ENCODE results near the gene NFX1.

The NFX1 gene

GRCh38 chr9:33294670-33295432 lies 4.5 kb downstream of the NFX1 start:
- no peak overlapping the region for H2BK12ac ChIP-seq (ENCODE audit: low read length in 2 of 2)
- no peak overlapping the region for H3K18ac ChIP-seq (ENCODE audit: low read depth in 1 of 2, low read length in 2 of 2)
- no peaks in the 10 kb centered on the region for H3K27me3 ChIP-seq (ENCODE audit: control insufficient read depth in 1 of 2, insufficient read depth in 1 of 2, low read length in 2 of 2)
- no peak overlapping the region for H3K9ac ChIP-seq (ENCODE audit: low read length)
- peaks cover 15% of the 10 kb centered on the region for H3K79me1 ChIP-seq (replicated peaks; ENCODE audit: low read length, poor library complexity, severe bottlenecking)
- no peak overlapping the region for H2AK5ac ChIP-seq (ENCODE audit: low read length, severe bottlenecking)
- no peak overlapping the region for H3K4me3 ChIP-seq (ENCODE audit: insufficient read depth in 1 of 2, low read depth in 1 of 2, low read length in 2 of 2)
- no peak overlapping the region for H3K14ac ChIP-seq (ENCODE audit: low read length in 2 of 2)
- no peak overlapping the region for H2BK15ac ChIP-seq (ENCODE audit: low read depth, poor library complexity, severe bottlenecking)
- H4K8ac ChIP-seq (ENCODE audit: low read length) = no peak overlapping the region
- no peak overlapping the region for H3K4me2 ChIP-seq (ENCODE audit: low read length, poor library complexity, severe bottlenecking)
- H3K23ac ChIP-seq (ENCODE audit: low read length in 2 of 2) = peak overlapping the region in 1 of 2 experiments; percentile 26
- no peak overlapping the region for H2BK5ac ChIP-seq (ENCODE audit: low read depth, low read length, poor library complexity, severe bottlenecking)
- no peak overlapping the region for H2BK120ac ChIP-seq (ENCODE audit: low read depth, low read length)
- 98% methylated on average over 10 of the region's 12 CpGs for WGBS
- H3K4me1 ChIP-seq (ENCODE audit: control insufficient read depth, insufficient read depth, low read depth, low read length) = peaks cover 6% of the 10 kb centered on the region
- no peak overlapping the region for H4K91ac ChIP-seq (ENCODE audit: low read length)
- no peak overlapping the region for H3K27ac ChIP-seq (ENCODE audit: low read length, poor library complexity, severe bottlenecking)
- H3K9me3 ChIP-seq (ENCODE audit: control insufficient read depth, low read length) = no peaks in the 10 kb centered on the region
- DNase-seq = no peak
- peaks cover 11 to 82% of the 10 kb centered on the region in 2 experiments for H3K36me3 ChIP-seq (ENCODE audit: control insufficient read depth in 1 of 2, insufficient read depth in 2 of 2, low read depth in 1 of 2, low read length in 2 of 2)
- no peak overlapping the region for H3K4ac ChIP-seq (ENCODE audit: low read depth in 1 of 2, low read length in 2 of 2)
- no peak overlapping the region for H2AFZ ChIP-seq (ENCODE audit: low read depth, low read length)

DNA sequence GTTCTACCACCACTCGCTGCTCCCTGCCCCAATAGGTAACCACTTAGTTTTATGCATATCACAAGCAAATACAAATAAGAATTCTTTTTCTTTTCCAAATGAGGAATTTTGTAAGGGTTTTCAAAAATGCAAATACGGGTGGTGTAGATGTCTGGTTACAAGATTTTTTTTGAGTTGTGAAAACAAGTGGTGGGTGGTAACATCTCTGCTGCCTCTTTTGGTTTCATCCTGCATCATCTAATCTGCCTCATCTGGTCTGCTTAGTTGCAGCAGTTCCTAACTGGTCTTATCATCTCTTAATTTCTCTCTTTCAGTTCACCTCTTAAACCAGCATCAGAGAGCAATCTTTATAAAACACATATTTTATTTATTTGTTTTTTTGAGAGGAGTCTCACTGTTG lies 5.3 kb downstream of the NFX1 start:
- H3K14ac ChIP-seq (ENCODE audit: low read length in 2 of 2) = no peak overlapping the region
- no peak overlapping the region for H3K18ac ChIP-seq (ENCODE audit: low read depth in 1 of 2, low read length in 2 of 2)
- no peak overlapping the region for H3K9ac ChIP-seq (ENCODE audit: low read length)
- H2AK5ac ChIP-seq (ENCODE audit: low read length, severe bottlenecking) = no peak overlapping the region
- no peak overlapping the region for H3K23ac ChIP-seq (ENCODE audit: low read length in 2 of 2)
- H2BK5ac ChIP-seq (ENCODE audit: low read depth, low read length, poor library complexity, severe bottlenecking) = no peak overlapping the region
- no peak overlapping the region for H2BK12ac ChIP-seq (ENCODE audit: low read length in 2 of 2)
- 100% methylated on average over 1 of the region's 2 CpGs for WGBS
- no peak overlapping the region for H2BK120ac ChIP-seq (ENCODE audit: low read depth, low read length)
- no peak for DNase-seq
- H3K4ac ChIP-seq (ENCODE audit: low read depth in 1 of 2, low read length in 2 of 2) = no peak overlapping the region
- H3K9me3 ChIP-seq (ENCODE audit: control insufficient read depth, low read length) = no peaks in the 10 kb centered on the region
- no peaks in the 10 kb centered on the region for H3K27me3 ChIP-seq (ENCODE audit: control insufficient read depth in 1 of 2, insufficient read depth in 1 of 2, low read length in 2 of 2)
- H2BK15ac ChIP-seq (ENCODE audit: low read depth, poor library complexity, severe bottlenecking) = no peak overlapping the region
- no peak overlapping the region for H3K4me2 ChIP-seq (ENCODE audit: low read length, poor library complexity, severe bottlenecking)
- peaks cover 13 to 88% of the 10 kb centered on the region in 2 experiments for H3K36me3 ChIP-seq (ENCODE audit: control insufficient read depth in 1 of 2, insufficient read depth in 2 of 2, low read depth in 1 of 2, low read length in 2 of 2)
- H4K8ac ChIP-seq (ENCODE audit: low read length) = no peak overlapping the region
- no peak overlapping the region for H4K91ac ChIP-seq (ENCODE audit: low read length)
- peaks cover 15% of the 10 kb centered on the region for H3K79me1 ChIP-seq (replicated peaks; ENCODE audit: low read length, poor library complexity, severe bottlenecking)
- peaks cover 5% of the 10 kb centered on the region for H3K4me1 ChIP-seq (ENCODE audit: control insufficient read depth, insufficient read depth, low read depth, low read length)
- H3K4me3 ChIP-seq (ENCODE audit: insufficient read depth in 1 of 2, low read depth in 1 of 2, low read length in 2 of 2) = no peak overlapping the region
- H2AFZ ChIP-seq (ENCODE audit: low read depth, low read length) = no peak overlapping the region
- no peak overlapping the region for H3K27ac ChIP-seq (ENCODE audit: low read length, poor library complexity, severe bottlenecking)

DNA sequence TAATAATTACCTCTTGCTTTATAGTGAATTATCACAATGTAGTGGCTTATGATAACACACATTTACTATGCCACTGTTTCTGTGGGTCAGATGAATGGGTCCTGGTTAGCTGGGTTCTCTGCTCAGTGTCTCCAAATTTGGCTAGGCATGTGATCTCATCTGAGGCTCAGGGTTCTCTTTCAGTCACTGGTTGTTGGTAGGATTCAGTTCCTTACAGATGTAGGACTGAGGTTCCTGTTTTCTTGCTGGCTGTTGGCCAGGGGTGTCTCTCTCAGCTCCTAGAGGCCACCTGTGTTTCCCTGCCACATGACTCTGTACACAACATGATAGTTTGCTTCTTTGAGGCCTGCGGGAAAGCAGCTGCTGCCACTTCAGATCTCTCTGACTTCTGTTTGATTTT lies 7.1 kb downstream of the NFX1 start:
- Histone ChIP-seq H3K4me3 (ENCODE audit: insufficient read depth in 1 of 2, low read depth in 1 of 2, low read length in 2 of 2) (no peak overlapping the region), H4K91ac (ENCODE audit: low read length) (no peak overlapping the region), H3K36me3 (ENCODE audit: control insufficient read depth in 1 of 2, insufficient read depth in 2 of 2, low read depth in 1 of 2, low read length in 2 of 2) (peaks cover 21 to 99% of the 10 kb centered on the region in 2 experiments), H3K9ac (ENCODE audit: low read length) (no peak overlapping the region), H3K4me1 (ENCODE audit: control insufficient read depth, insufficient read depth, low read depth, low read length) (peaks cover 2% of the 10 kb centered on the region), H3K4ac (ENCODE audit: low read depth in 1 of 2, low read length in 2 of 2) (no peak overlapping the region), H3K27me3 (ENCODE audit: control insufficient read depth in 1 of 2, insufficient read depth in 1 of 2, low read length in 2 of 2) (no peaks in the 10 kb centered on the region), H3K18ac (ENCODE audit: low read depth in 1 of 2, low read length in 2 of 2) (no peak overlapping the region), H2AK5ac (ENCODE audit: low read length, severe bottlenecking) (no peak overlapping the region), H2BK120ac (ENCODE audit: low read depth, low read length) (no peak overlapping the region), H4K8ac (ENCODE audit: low read length) (no peak overlapping the region), H2BK5ac (ENCODE audit: low read depth, low read length, poor library complexity, severe bottlenecking) (no peak overlapping the region), H3K23ac (ENCODE audit: low read length in 2 of 2) (no peak overlapping the region), H2BK15ac (ENCODE audit: low read depth, poor library complexity, severe bottlenecking) (no peak overlapping the region), H2BK12ac (ENCODE audit: low read length in 2 of 2) (no peak overlapping the region), H3K9me3 (ENCODE audit: control insufficient read depth, low read length) (no peaks in the 10 kb centered on the region), H3K4me2 (ENCODE audit: low read length, poor library complexity, severe bottlenecking) (no peak overlapping the region), H3K27ac (ENCODE audit: low read length, poor library complexity, severe bottlenecking) (peak overlapping the region; percentile 52), H2AFZ (ENCODE audit: low read depth, low read length) (no peak overlapping the region), H3K14ac (ENCODE audit: low read length in 2 of 2) (no peak overlapping the region), H3K79me1 (replicated peaks; ENCODE audit: low read length, poor library complexity, severe bottlenecking) (peaks cover 17% of the 10 kb centered on the region)
- no CpG with 5 or more reads among the region's 1 CpG for WGBS
- peak; percentile 9 for DNase-seq

DNA sequence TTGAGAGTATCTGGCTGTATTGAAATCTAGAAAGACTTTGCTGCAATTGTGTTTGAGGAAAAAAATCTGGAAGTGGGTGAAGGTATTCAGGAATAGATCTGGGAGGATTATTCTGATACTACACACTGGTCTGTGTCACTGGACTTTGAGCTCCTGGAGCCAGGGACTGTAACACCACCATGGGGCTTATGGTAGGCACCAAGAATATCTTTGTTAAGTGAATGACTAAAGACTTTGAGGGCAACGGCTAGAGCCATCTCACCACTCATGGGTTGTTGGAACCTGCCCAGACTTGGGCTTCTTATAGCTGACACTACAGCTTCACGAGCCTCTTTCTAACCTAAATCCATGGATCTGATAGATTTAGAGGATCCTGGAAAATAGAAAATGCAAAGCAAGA lies 10.2 kb downstream of the NFX1 start:
- H3K4me3 ChIP-seq (ENCODE audit: insufficient read depth in 1 of 2, low read depth in 1 of 2, low read length in 2 of 2) = no peak overlapping the region

More for the DNA sequence above, 10.2 kb downstream of the NFX1 start:
- Histone ChIP-seq H2BK12ac (ENCODE audit: low read length in 2 of 2) (no peak overlapping the region), H3K27ac (ENCODE audit: low read length, poor library complexity, severe bottlenecking) (no peak overlapping the region), H4K8ac (ENCODE audit: low read length) (no peak overlapping the region), H2AK5ac (ENCODE audit: low read length, severe bottlenecking) (no peak overlapping the region), H2BK15ac (ENCODE audit: low read depth, poor library complexity, severe bottlenecking) (no peak overlapping the region), H2BK5ac (ENCODE audit: low read depth, low read length, poor library complexity, severe bottlenecking) (no peak overlapping the region), H2BK120ac (ENCODE audit: low read depth, low read length) (no peak overlapping the region), H3K4me2 (ENCODE audit: low read length, poor library complexity, severe bottlenecking) (no peak overlapping the region), H3K9me3 (ENCODE audit: control insufficient read depth, low read length) (no peaks in the 10 kb centered on the region), H3K18ac (ENCODE audit: low read depth in 1 of 2, low read length in 2 of 2) (no peak overlapping the region), H3K4me1 (ENCODE audit: control insufficient read depth, insufficient read depth, low read depth, low read length) (peaks cover 2% of the 10 kb centered on the region), H3K79me1 (replicated peaks; ENCODE audit: low read length, poor library complexity, severe bottlenecking) (peaks cover 20% of the 10 kb centered on the region), H3K23ac (ENCODE audit: low read length in 2 of 2) (no peak overlapping the region), H4K91ac (ENCODE audit: low read length) (no peak overlapping the region), H3K36me3 (ENCODE audit: control insufficient read depth in 1 of 2, insufficient read depth in 2 of 2, low read depth in 1 of 2, low read length in 2 of 2) (peaks cover 26 to 99% of the 10 kb centered on the region in 2 experiments), H3K14ac (ENCODE audit: low read length in 2 of 2) (no peak overlapping the region), H3K4ac (ENCODE audit: low read depth in 1 of 2, low read length in 2 of 2) (no peak overlapping the region), H2AFZ (ENCODE audit: low read depth, low read length) (no peak overlapping the region), H3K9ac (ENCODE audit: low read length) (no peak overlapping the region), H3K27me3 (ENCODE audit: control insufficient read depth in 1 of 2, insufficient read depth in 1 of 2, low read length in 2 of 2) (no peaks in the 10 kb centered on the region)
- WGBS = 100% methylated on average over 1 of the region's 2 CpGs
- DNase-seq = no peak
